ENCODE measurements around the gene HYLS1. TPM values are rescaled to one million over a fixed set of nuclear protein-coding genes. Genes with fewer than 3 reads are reported as not detected.

Gene HYLS1
- total and polyA plus RNA-seq, 12 donors, result 1.8 to 8.4 (median 4.0) TPM

DNA sequence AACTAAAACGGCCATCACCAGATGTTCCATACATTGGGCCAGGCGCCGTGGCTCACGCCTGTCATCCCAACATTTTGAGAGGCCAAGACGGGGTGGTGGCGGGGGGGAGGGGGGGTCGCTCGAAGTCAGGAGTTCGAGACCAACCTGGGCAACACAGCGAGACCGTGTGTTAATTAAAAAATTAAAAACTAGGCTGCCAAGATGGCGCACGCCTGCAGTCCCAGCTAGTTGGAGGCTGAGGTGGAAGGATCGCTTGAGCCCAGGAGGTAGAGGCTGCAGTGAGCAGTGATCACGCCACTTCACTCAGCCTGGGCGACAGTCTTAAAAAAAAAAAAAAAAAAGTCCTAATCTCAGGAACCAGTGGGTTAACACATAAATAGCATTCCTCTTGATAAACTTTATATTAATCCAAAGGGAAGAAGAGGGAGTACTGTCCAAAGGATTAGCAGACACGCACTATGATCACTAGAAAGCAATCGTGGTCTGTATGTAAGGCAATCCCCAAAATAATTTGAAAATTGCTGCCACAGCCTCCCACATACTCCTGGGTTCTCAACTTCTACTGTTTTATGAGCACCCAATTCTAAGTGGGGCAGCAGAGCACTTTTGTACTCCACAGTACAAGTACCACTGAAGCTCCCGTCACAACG, 14.9 kb downstream of the HYLS1 start:
- intact Hi-C loops (cut with DNase I), result no loop called here
- 50 to 56% (median 52%) methylated on average over 20 of the region's 20 CpGs for WGBS, 4 donors
- TF ChIP-seq, protein P1, sequence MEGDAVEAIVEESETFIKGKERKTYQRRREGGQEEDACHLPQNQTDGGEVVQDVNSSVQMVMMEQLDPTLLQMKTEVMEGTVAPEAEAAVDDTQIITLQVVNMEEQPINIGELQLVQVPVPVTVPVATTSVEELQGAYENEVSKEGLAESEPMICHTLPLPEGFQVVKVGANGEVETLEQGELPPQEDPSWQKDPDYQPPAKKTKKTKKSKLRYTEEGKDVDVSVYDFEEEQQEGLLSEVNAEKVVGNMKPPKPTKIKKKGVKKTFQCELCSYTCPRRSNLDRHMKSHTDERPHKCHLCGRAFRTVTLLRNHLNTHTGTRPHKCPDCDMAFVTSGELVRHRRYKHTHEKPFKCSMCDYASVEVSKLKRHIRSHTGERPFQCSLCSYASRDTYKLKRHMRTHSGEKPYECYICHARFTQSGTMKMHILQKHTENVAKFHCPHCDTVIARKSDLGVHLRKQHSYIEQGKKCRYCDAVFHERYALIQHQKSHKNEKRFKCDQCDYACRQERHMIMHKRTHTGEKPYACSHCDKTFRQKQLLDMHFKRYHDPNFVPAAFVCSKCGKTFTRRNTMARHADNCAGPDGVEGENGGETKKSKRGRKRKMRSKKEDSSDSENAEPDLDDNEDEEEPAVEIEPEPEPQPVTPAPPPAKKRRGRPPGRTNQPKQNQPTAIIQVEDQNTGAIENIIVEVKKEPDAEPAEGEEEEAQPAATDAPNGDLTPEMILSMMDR (IDR thresholded peaks at IDR 0.05), result no peak
- TF ChIP-seq POLR2A (IDR thresholded peaks at IDR 0.05), result no peak
- peak overlapping the region; percentile 31 to 89 (median 79) for H3K27ac ChIP-seq
- H3K4me1 ChIP-seq (replicated peaks in 1 of 2), result peaks cover 9 to 24% of the 10 kb centered on the region in 2 donors
- H3K4me3 ChIP-seq, result peak overlapping the region; percentile 1 to 87 (median 51)
- H3K27me3 ChIP-seq, result peaks cover 8% of the 10 kb centered on the region
- no peak for DNase-seq
- H3K36me3 ChIP-seq (replicated peaks in 1 of 2), result peaks cover 0 to 10% of the 10 kb centered on the region in 2 donors
- no peaks in the 10 kb centered on the region for H3K9me3 ChIP-seq (replicated peaks in 1 of 3)

DNA sequence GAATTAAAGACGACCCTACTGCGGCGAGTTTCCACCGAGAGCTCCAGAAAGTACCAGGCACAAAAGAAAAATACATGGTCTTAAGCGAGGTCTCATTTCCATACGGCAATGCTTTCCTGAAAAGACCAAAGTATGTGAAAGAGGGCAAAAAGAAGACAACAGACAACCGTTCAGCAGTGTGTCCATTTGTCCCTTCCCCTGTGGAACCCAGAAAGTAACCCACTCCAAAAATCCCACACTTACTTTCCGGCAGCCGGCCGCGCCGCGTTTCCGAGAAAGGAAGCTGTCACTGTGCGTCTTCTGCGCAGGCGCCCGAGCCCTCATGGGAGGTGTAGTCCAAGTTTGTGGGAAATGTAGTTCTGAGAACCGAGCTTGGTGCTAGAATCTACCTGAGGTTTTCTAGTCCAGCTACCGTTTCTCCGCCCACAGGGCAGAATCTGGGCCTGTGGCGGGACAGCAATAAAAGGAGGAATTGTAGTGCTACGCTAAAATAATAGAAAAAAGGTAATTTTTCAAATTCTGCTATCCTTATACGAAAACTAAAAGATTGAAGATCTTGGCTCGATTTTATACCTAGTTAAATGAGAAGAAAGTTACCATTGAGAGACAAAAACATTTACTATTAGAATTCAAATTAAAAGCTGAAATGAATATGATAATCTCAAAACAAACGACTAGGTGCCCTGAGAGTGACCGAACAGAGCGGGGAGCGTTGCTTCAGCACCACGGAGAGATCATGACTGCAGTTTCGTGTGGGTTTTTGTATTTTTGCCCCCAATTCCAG, 15.7 kb downstream of the HYLS1 start, which contains the start of gene PUS3:
PUS3 (minus strand) TSS at position 280 of the 784 bp plus-strand sequence. CDS start 6,922 bp downstream, outside the sequence.
- peaks cover 0 to 10% of the 10 kb centered on the region in 2 donors for H3K36me3 ChIP-seq (replicated peaks in 1 of 2)
- WGBS, 4 donors, result 1 to 2% (median 1%) methylated on average over 31 of the region's 31 CpGs
- TF ChIP-seq, protein P1 (IDR thresholded peaks at IDR 0.05), result no peak
- TF ChIP-seq POLR2A (IDR thresholded peaks at IDR 0.05), result peak in 1 of 2 donors; percentile 64
- H3K27me3 ChIP-seq, result peaks cover 8% of the 10 kb centered on the region
- no peaks in the 10 kb centered on the region for H3K9me3 ChIP-seq (replicated peaks in 1 of 3)
- H3K27ac ChIP-seq, result peak within 1 kb of the TSS; percentile 31 to 89 (median 79)
- peak within 1 kb of the TSS; percentile 1 to 87 (median 51) for H3K4me3 ChIP-seq
- peak; percentile 88 to 96 (median 91) for DNase-seq
- peaks cover 9 to 24% of the 10 kb centered on the region in 2 donors for H3K4me1 ChIP-seq (replicated peaks in 1 of 2)
- intact Hi-C loops (cut with DNase I), result no loop called here

DNA sequence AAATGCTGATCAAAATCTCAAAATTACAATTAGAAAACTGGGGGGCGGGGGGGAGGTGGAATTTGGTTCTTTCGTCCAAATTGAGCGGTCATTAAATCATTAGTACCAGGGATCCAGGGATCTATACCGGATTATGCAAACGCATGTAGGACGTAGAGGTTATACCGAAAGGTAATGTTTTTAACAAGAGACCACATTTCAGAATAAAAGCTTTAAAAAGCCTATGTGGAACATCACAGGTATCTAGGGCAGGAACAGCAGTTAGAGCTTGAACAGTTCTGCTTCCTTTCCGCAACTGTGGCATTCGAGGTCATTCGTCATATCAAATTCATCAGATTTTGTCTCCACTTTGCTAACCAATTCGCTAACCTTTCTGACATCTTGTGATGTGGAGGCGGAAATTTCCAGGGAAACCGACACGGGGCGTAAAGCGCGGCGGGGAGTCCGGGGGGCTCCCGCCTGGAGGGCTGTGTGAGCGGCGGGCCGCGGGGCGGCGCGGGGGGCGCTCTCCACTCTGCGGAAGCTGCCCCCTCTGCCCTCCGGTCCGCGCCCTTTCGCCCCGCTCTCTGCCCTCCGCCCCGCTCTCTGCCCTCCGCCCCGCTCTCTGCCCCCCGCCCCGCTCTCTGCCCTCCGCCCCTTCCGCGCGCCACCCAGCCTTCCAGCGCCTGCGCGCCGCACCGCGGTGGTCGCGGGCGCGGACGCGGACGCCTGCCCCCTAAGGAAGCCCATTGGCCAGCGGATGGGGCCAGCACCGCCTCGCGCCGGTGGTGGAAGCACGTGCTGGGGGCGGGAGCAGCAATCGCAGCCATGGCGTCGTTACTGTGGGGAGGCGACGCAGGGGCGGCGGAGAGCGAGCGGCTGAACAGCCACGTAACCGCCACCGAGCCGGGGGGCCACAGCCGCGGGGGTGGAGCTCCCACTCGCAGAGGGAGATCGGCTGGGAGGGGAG, 16.5 kb downstream of the HYLS1 start, which contains the start of gene DDX25:
DDX25 (plus strand) TSS at position 798 of the 949 bp plus-strand sequence; CDS start at position 808, 10 bp downstream.
- Histone ChIP-seq H3K27me3 (peaks cover 8% of the 10 kb centered on the region), H3K9me3 (replicated peaks in 1 of 3) (no peaks in the 10 kb centered on the region), H3K4me1 (replicated peaks in 1 of 2) (peaks cover 9 to 24% of the 10 kb centered on the region in 2 donors), H3K4me3 (peak within 1 kb of the TSS in 2 of 4 donors; percentile 61 to 87), H3K36me3 (replicated peaks in 1 of 2) (peaks cover 0 to 10% of the 10 kb centered on the region in 2 donors), H3K27ac (peak within 1 kb of the TSS in 1 of 5 donors; percentile 89)
- peak in 1 of 7 donors; percentile 66 for DNase-seq
- TF ChIP-seq POLR2A (IDR thresholded peaks at IDR 0.05), result no peak
- TF ChIP-seq, protein P1 (IDR thresholded peaks at IDR 0.05), result no peak
- 2 to 5% (median 2%) methylated on average over 20 to 81 of the region's 81 CpGs for WGBS, 4 donors
- intact Hi-C loops (cut with DNase I), result no loop called here

Data from adrenal gland (tissue), 12 donors.